HG03558 (cell line): ENCODE results near the gene CCDC158.
"Not testable (repeated sequence)": the region's sequence is repeated elsewhere in the genome, so short reads cannot be mapped to it uniquely, and the experiment has no call there.

Experiments used
- ATAC-seq: cut with Tn5 transposase; IDR thresholded peaks from one replicate; pipeline ENCODE4 v1.9.1; 2021; ENCODE audit warnings: moderate number of reproducible peaks; ENCODE audit not compliant: unreplicated experiment; ENCODE audit errors: extremely low read depth

CCDC158 gene

GRCh38 chr4:76313547-76313946, 107.4 kb downstream of the CCDC158 start:
- ATAC-seq, result no peak

- ATAC-seq, result no peak
Measured at GRCh38 chr4:76312457-76312856, 108.5 kb downstream of the CCDC158 start.

GRCh38 chr4:76311896-76312331, 109.0 kb downstream of the CCDC158 start:
- ATAC-seq, result no peak

- ATAC-seq, result no peak
Measured at GRCh38 chr4:76310683-76311082, 110.3 kb downstream of the CCDC158 start.

GRCh38 chr4:76309939-76310550, 110.9 kb downstream of the CCDC158 start:
- no peak for ATAC-seq

- ATAC-seq, result no peak
Measured at GRCh38 chr4:76308548-76308947, 112.4 kb downstream of the CCDC158 start.

- ATAC-seq, result no peak
Measured at GRCh38 chr4:76307660-76308014, 113.3 kb downstream of the CCDC158 start.

GRCh38 chr4:76306882-76307659, 113.9 kb downstream of the CCDC158 start:
- no peak for ATAC-seq

GRCh38 chr4:76305971-76306881, 114.7 kb downstream of the CCDC158 start, which contains the start of gene STBD1:
Gene STBD1 (plus strand): TSS chr4:76306733. CDS start chr4:76306770, 37 bp downstream.
- no peak for ATAC-seq

GRCh38 chr4:76305033-76305687, 115.8 kb downstream of the CCDC158 start:
- no peak for ATAC-seq

- ATAC-seq, result no peak
Measured at GRCh38 chr4:76302826-76303438, 118.0 kb downstream of the CCDC158 start.

GRCh38 chr4:76301775-76302162, 119.2 kb downstream of the CCDC158 start:
- no peak for ATAC-seq

- ATAC-seq, result peak; percentile 99
Measured at GRCh38 chr4:76301068-76301774, 119.7 kb downstream of the CCDC158 start.

- ATAC-seq, result no peak
Measured at GRCh38 chr4:76300012-76300411, 120.9 kb downstream of the CCDC158 start.

- no peak for ATAC-seq
Measured at GRCh38 chr4:76298227-76298626, 122.7 kb downstream of the CCDC158 start.

GRCh38 chr4:76296286-76296820, 124.6 kb downstream of the CCDC158 start:
- ATAC-seq, result no peak

- no peak for ATAC-seq
Measured at GRCh38 chr4:76293772-76294171, 127.2 kb downstream of the CCDC158 start.

- ATAC-seq, result no peak
Measured at GRCh38 chr4:76292730-76293129, 128.2 kb downstream of the CCDC158 start.

GRCh38 chr4:76287811-76288210, 133.1 kb downstream of the CCDC158 start:
- ATAC-seq, result not testable (repeated sequence)
